Middle frontal gyrus (tissue), 1 donor: ENCODE data around the gene TRIM66.

ENCODE experiments used
- DNase-seq: peaks from one replicate; pipeline ENCODE4 v3.0.0-alpha.2; 2015; ENCODE audit warnings: low spot score; ENCODE audit errors: extremely low spot score

The TRIM66 gene, protein sequence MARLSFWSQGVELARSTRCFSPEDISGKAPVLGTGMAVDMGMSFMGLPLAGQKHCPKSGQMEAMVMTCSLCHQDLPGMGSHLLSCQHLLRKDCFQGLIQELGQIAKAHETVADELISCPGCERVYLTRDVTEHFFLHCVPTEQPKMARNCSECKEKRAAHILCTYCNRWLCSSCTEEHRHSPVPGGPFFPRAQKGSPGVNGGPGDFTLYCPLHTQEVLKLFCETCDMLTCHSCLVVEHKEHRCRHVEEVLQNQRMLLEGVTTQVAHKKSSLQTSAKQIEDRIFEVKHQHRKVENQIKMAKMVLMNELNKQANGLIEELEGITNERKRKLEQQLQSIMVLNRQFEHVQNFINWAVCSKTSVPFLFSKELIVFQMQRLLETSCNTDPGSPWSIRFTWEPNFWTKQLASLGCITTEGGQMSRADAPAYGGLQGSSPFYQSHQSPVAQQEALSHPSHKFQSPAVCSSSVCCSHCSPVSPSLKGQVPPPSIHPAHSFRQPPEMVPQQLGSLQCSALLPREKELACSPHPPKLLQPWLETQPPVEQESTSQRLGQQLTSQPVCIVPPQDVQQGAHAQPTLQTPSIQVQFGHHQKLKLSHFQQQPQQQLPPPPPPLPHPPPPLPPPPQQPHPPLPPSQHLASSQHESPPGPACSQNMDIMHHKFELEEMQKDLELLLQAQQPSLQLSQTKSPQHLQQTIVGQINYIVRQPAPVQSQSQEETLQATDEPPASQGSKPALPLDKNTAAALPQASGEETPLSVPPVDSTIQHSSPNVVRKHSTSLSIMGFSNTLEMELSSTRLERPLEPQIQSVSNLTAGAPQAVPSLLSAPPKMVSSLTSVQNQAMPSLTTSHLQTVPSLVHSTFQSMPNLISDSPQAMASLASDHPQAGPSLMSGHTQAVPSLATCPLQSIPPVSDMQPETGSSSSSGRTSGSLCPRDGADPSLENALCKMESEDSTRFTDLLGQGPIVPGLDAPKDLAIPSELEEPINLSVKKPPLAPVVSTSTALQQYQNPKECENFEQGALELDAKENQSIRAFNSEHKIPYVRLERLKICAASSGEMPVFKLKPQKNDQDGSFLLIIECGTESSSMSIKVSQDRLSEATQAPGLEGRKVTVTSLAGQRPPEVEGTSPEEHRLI (N-terminal part only)

DNA sequence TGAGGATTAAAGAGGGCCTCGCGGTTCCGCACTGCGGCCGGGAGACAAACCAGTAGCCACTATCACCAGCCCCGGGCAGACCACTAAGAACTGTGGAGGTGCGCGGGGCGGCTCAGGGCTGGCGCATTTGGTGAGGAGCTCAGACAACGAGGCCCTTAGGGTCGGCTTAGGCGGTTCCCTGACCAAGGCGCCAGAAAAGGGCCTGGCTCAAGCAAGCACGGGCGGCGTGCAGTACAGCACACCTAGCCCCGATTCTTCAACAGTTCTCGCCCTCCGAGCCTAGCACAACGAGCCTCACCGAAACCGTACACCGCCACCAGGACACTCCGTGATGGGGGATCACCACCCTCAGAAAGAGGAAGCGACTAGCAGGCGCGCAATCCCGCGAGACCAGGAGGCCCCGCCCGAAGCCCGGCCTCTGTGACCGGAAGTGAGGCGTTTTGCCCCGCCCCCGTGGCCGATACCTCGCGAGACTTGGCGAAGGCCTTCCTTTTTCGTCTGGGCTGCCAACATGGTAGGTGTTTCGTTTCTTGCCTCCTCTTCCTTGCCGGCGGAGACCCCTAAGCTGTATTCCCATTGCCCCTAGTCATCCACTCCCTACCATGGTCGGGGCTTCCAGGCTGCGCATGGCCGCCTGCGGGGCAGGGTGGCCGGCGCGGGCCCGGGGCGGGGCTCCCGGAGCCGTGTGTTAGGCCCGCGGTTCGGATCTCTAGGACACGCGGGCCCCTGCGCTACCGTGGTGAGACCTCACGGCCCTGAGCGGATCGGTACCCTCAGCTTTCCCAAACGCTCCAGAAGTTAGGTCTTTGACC, at the start of gene TRIM66, which contains the start of gene RPL27A:
Gene TRIM66, minus strand, starts transcription at position 363 of the 812 bp plus-strand sequence. CDS start 10,391 bp downstream, outside the sequence.
Gene RPL27A, plus strand, starts transcription at position 490 of the 812 bp plus-strand sequence. Its CDS starts 22 bp downstream, at position 512.
- DNase-seq = peak; percentile 95

DNA sequence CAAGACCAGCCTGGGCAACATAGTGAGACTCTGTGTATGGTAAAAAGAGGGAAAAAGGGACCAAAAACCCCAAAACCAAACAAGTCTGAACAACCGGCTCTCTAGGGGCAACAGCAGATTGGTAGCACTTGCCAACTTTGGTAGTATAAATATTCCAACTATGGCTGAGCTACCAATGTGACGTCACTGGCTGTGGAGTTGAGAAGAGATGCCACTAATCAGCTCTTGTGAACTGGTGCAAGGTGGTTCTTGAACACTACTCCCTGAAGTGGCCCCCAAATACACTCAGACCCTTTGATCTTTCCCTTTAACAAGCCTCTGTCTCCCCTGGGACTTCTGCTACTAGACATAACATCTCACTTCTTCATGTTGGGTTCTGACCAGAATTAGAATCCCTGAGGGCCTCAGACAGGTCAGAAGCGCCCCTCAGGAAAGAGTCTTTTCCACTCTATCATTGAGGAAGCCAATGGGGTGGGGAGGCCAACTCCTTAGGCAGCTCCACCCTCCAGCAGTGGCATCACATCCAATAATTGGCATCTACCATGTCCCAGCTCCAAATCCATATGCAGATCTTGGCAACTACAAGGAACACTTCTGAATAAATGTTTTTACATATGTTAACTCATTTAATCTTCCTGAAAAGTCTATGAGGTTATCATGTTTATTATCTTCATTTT, 49.3 kb upstream of the TRIM66 start:
- no peak for DNase-seq

GRCh38 chr11:8730697-8731020, 48.2 kb upstream of the TRIM66 start:
- no peak for DNase-seq

DNA sequence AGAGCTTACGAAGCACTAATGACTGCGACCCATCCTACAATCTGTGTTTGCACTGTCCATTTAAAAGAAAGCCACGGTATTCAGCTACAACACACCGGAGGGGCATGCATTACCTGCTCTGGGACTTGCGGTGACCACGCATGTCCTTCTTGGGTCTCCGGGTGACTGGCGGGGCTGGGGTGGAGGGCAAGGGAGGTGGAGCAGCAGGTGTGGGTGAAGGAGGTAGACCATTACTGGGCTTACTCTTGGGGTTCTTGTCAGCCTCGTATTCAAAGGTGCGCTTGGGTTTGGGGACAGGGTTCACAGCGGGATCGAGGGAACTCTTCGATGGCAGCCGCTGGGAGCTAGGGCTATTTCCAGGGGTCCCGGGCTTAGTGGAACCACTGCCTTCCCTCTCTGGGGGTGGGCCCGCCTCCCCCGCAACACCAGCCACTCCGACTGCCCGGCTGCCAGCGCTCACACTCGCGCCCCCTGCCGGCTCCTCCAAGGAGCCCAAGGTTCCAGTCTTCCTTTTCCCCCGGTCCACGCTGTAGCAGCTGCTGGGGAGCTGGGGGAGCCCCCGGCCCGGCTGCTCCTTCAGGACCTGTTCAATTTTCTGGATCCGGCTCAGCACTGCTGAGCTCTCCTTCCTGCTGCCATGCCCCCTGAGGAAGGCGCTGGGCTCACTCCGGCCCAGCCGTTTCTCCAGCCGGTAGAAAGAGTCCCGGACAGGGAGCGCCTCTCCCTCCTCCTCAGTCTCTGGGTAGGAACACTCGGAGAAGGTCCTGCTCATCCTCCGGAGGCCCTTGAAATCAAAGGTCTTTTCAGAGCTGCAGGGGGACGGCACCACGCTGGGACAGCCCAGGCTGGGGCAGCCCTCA, 47.6 kb upstream of the TRIM66 start:
- no peak for DNase-seq

DNA sequence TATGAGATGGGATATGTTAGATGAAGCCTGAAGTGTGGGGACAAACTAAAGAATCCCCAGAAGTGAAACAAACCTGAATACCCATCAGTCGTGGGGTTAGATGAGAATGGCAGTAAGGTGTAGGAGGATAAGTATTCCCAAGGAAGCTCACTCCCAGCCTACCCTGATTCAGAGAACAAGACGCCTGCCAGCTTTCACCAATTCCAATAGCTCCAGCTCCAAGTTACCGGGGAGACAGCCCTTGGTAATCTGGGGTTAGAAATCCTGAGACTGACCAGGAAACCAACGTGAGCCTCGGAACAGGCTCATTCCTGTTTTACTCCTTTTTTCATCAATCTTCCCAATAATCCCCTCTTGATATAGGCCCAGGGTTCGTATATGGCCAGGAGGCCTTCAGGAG, 46.6 kb upstream of the TRIM66 start:
- no peak for DNase-seq

DNA sequence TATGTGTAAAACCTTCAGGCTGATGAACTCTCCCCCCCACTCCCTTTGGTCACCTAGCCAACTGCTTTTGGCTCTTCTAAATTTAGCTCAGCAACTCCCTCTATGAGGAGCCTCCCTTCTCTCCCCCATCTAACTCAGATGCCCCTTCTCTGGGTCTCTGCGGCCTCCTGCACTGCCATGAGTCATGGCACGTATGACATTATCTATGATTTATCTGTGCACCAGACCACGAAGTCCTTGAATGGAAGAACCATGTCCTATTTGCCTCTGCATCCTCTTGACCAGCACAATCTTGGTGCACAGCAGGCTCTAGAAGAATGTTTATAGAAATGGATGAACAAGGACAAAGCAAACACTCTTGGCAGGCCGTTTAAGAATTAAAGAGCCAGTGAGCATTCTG, 46.1 kb upstream of the TRIM66 start:
- DNase-seq = no peak

DNA sequence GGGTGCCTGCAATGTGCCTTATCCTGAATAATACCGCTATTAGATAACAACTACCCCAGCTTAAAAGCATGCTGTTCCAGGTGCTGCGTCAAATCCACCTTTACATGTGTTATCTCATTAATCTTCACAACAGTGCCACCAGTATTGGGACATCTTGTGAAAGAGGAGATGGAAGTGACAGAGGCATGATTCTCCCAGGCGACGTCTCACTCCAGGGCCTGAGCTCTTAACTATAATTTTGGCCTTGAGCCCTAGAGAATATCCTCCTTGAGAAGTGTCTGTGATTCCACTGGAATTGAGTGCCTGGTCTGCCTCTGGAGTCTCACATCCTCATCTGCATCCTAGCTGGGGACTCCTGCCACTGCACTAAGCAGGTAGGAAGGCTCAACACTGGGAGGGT, 43.9 kb upstream of the TRIM66 start:
- DNase-seq = no peak

DNA sequence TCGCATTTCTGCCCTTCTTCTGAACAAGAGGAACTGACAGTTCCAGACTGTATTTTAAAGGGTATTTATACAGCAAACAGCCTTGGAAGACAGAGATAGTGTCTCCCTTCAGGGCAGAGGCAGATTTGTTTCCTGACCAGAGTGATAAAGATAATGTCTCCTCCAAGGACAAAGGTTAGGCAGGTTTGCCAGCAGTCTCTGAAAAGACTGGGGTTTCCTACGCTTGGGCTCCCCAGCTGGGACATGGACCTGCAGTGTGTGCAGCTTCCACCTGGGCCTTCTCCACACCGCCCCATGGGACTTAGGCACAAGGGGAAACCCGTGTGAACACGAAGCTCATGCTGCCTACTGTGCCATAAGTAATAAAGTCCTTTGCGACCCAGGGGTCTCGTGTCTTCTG, 42.2 kb upstream of the TRIM66 start:
- DNase-seq = no peak

GRCh38 chr11:8723711-8724110, 41.2 kb upstream of the TRIM66 start:
- DNase-seq = no peak

GRCh38 chr11:8722809-8723208, 40.3 kb upstream of the TRIM66 start:
- no peak for DNase-seq

GRCh38 chr11:8721609-8722500, 39.4 kb upstream of the TRIM66 start:
- DNase-seq = no peak

DNA sequence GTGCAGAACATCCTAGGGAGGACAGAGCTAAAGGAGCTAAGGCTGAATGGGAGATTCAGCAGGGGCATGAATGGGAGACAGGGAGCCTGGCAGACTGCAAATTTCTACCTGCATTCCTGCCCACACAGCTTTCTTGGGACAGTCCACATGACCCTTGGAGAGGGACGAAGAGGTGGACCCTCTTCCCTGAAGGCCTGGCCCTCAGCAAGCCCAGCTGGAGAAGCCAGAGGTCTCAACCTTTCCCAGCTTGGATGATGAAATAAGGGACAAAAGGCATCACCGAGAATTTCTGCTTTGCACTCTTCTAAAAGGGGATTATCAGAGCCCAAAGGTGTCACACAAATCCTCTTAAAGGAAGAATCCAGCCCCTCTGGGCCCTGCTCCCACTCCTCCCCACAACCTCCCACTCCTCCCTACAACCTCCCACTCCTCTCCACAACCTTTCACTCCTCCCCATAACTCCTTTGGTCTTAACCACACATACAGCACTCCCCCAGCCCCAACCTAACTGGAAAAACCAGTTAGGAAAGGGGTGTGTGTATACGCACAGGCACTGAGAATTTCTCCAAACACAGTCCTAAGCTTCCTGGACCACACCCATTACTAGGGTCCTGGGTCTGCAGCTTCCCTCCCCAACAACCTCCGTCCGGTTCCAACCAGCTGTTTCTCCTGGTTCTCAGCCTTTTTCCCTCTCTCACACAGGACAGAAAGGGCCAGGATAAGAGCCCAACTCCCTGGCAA, 38.6 kb upstream of the TRIM66 start:
- DNase-seq = no peak

DNA sequence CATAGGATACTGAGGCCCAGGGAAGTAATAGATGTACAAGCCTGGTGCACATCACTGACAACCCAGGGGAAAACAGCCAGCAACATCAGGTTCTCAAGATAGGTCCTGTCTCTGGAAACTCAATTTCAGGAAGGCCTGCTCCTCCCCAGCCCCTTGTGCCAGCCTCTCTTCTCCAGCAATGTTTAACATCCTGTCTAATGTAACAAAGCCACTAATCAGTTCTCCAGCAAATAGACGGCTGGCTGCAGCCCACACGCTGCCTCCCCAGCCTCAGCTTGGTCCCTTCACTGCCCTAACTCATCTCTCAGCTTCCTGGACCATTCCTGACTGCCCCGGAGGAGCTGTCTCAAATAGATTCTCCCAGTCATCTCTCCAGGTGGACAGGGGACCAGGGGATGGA, 37.9 kb upstream of the TRIM66 start:
- no peak for DNase-seq

GRCh38 chr11:8719721-8720120, 37.3 kb upstream of the TRIM66 start:
- DNase-seq = no peak

DNA sequence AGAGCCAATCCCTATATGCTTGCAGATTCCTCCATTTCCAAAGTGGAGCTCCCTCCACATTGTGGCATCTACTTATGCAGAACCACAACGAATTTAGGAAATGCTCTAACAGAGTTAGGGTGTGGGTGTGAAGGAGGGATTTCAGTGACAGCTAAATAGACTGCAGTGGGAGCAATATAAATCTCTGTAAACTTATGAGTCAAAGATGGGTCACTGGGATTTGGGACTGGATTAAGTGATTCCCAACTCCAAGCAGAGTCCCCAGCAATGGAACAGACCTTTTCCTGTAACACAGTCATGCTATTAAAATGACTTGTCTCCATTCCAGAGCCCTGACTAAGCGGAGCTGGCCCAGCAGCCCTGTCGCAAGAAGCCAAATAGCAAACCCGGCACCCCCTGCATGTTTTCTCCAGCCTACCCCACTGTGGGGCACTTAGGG, 36.8 kb upstream of the TRIM66 start:
- no peak for DNase-seq

DNA sequence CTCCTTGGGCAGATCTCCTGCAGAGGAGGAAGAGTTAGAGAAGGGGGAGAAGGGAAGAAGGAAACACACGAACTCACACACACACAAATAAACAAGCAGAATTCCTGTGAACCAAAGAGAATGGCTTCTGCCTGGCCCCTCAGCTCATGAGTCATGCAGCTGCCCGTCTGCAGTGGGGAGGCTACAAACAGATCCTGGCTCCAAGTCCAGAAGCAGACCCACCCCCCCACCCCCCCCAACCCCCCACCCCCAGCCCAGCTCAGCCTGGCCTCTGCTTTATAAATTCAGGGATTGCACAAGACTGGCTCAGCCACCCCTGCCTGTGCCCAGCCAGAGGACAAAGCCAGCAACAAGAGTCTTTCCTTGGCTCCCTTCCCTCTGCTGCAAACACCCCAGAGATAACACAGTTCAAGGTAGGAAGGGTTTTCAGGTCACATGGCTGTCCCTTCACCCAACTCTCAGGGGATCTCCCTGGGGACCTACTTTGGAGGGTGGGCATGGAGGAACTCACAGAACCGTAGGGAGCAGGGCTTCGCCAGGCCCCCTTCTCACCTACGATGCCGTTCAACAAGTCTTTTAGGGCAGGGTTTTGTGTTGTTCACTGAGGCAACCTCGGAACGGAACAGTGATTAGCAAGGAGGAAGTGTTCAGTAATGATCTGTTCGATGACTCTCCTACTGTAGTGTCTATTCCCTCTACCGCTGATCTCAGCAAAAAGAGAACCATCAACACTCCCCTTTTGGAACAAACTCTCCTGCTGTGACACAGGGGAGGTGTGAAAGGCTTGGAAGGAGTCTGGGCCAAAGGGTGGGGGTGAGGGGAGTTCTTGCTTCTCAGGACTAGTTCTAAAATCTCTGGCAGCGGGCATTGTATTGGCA, 35.6 kb upstream of the TRIM66 start:
- no peak for DNase-seq

DNA sequence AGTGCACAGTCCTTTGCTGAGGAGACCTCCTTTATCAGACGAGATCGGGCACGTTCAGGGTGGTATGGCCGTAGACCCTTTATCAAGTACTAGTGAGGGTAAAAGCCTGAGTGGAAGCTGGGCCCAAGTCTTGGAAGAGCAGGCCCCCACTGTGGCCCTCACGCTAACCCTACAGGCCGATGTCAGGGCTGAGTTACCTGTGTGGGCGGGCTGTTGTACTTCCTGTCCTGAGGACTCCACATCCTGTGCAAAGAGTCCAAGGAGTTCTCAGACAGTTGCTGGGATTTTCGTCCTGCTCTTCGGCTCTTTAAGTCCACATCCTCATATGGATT, 35.0 kb upstream of the TRIM66 start:
- DNase-seq = no peak
